ENCODE measurements around the gene KCNS1.

The KCNS1 gene

GRCh38 chr20:45111285-45111684 lies 10.4 kb upstream of the KCNS1 start:
- no peak for DNase-seq (ENCODE audit: insufficient read length, low spot score)
- FAIRE-seq = peak; percentile 31

- DNase-seq (ENCODE audit: insufficient read length, low spot score) = no peak
- FAIRE-seq = no peak
These were observed 9.4 kb upstream of the KCNS1 start for GRCh38 chr20:45110301-45110700.

- no peak for FAIRE-seq
These were observed 8.7 kb upstream of the KCNS1 start for GRCh38 chr20:45109634-45110033.

GRCh38 chr20:45105317-45105716 lies 4.4 kb upstream of the KCNS1 start:
- no peak for FAIRE-seq
- DNase-seq (ENCODE audit: insufficient read length, low spot score) = no peak

More at GRCh38 chr20:45109634-45110033, 8.7 kb upstream of the KCNS1 start:
- no peak for DNase-seq (ENCODE audit: insufficient read length, low spot score)

GRCh38 chr20:45104786-45105185 lies 3.9 kb upstream of the KCNS1 start:
- FAIRE-seq (peak; percentile 88), DNase-seq (ENCODE audit: insufficient read length, low spot score) (peak; percentile 76)

GRCh38 chr20:45103072-45103471 lies 2.1 kb upstream of the KCNS1 start:
- no peak for DNase-seq (ENCODE audit: insufficient read length, low spot score)

GRCh38 chr20:45101333-45101850 lies 465 bp upstream of the KCNS1 start:
- FAIRE-seq (no peak), DNase-seq (ENCODE audit: insufficient read length, low spot score) (no peak)

More at GRCh38 chr20:45103072-45103471, 2.1 kb upstream of the KCNS1 start:
- FAIRE-seq = no peak

- FAIRE-seq = peak; percentile 44
These were observed 2.7 kb downstream of the KCNS1 start for GRCh38 chr20:45098103-45098773.

GRCh38 chr20:45097485-45098102 lies 3.3 kb downstream of the KCNS1 start:
- DNase-seq (ENCODE audit: insufficient read length, low spot score) (no peak), FAIRE-seq (peak; percentile 81)

More at GRCh38 chr20:45098103-45098773, 2.7 kb downstream of the KCNS1 start:
- DNase-seq (ENCODE audit: insufficient read length, low spot score) = no peak

GRCh38 chr20:45096781-45097180 lies 4.1 kb downstream of the KCNS1 start:
- FAIRE-seq = no peak

GRCh38 chr20:45095805-45096238 lies 5.1 kb downstream of the KCNS1 start:
- DNase-seq (ENCODE audit: insufficient read length, low spot score) = peak; percentile 83

More at GRCh38 chr20:45096781-45097180, 4.1 kb downstream of the KCNS1 start:
- DNase-seq (ENCODE audit: insufficient read length, low spot score) = no peak

GRCh38 chr20:45094864-45095574 lies 5.9 kb downstream of the KCNS1 start:
- no peak for FAIRE-seq
- no peak for DNase-seq (ENCODE audit: insufficient read length, low spot score)

More at GRCh38 chr20:45095805-45096238, 5.1 kb downstream of the KCNS1 start:
- FAIRE-seq = peak; percentile 98

- no peak for DNase-seq (ENCODE audit: insufficient read length, low spot score)
- FAIRE-seq = no peak
These were observed 6.7 kb downstream of the KCNS1 start for GRCh38 chr20:45094201-45094600.

- no peak for DNase-seq (ENCODE audit: insufficient read length, low spot score)
- FAIRE-seq = no peak
These were observed 8.0 kb downstream of the KCNS1 start for GRCh38 chr20:45092898-45093297.

- peak; percentile 48 for FAIRE-seq
- no peak for DNase-seq (ENCODE audit: insufficient read length, low spot score)
These were observed 9.6 kb downstream of the KCNS1 start for GRCh38 chr20:45091366-45091765.

GRCh38 chr20:45090481-45090880 lies 10.4 kb downstream of the KCNS1 start:
- no peak for DNase-seq (ENCODE audit: insufficient read length, low spot score)
- FAIRE-seq = peak; percentile 26

GRCh38 chr20:45088247-45088646 lies 12.7 kb downstream of the KCNS1 start:
- DNase-seq (ENCODE audit: insufficient read length, low spot score) (peak; percentile 97), FAIRE-seq (peak; percentile 99)

- FAIRE-seq = no peak
- no peak for DNase-seq (ENCODE audit: insufficient read length, low spot score)
These were observed 13.1 kb downstream of the KCNS1 start for GRCh38 chr20:45087814-45088213.

- FAIRE-seq = peak; percentile 76
- no peak for DNase-seq (ENCODE audit: insufficient read length, low spot score)
These were observed 13.7 kb downstream of the KCNS1 start for GRCh38 chr20:45087097-45087790.

GRCh38 chr20:45085867-45086266 lies 15.1 kb downstream of the KCNS1 start:
- FAIRE-seq = peak; percentile 55
- no peak for DNase-seq (ENCODE audit: insufficient read length, low spot score)

- FAIRE-seq = no peak
- no peak for DNase-seq (ENCODE audit: insufficient read length, low spot score)
These were observed 15.6 kb downstream of the KCNS1 start for GRCh38 chr20:45085289-45085688.

Measured in HTR-8/SVneo (cell line).